ENCODE results near the gene PLAU. TPM values are rescaled to one million over a fixed set of nuclear protein-coding genes. Genes with fewer than 3 reads are reported as not detected.
A peak's percentile ranks its signal among the peaks of the same experiment; 100 is the strongest.

PLAU gene
- total and polyA plus RNA-seq, 2 of the 13 experiments (the other 11 are each of a cell fraction or from before 2014, with no cell fraction given): 0.45 to 11.2 TPM

DNA sequence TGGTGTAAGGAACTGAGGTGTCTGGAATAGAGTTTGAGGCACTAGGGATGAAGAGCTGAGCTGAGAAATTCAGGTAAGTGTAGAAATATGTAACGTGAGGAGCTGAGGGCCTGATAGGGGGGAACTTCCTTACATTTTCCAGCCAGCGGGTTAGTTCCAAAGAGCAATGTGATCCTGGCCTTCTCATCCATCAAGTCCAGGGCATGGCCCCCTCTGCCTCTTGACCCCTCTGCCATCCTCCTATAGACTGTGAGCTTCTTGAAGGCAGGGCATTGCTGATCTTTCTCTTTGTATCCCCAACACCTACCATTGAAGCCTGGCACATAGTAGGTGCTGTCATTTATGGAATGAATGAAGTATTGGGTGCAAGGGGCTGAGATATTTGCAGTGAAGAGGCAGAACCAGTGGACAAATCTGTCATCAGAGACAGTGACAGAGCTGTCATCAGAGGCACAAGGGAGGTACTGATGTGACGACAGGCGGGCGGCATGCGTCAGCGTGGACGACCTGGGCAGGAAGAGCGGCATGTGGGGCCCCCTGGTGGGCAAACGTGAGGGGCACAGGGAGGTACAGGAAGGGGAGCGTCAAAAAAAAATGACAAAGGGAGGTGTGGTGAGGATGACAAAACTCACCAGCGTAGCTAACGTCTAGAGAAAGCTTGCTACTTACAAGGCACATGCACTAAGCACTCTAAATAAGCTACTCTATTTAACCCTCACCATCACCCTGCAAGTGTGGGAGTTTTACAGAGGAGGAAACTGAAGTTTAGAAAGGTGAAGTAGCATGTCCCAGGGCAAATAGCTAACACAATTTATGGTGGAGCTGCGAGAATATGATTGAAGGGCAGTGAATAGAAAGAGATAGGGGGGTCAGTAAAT, 31.4 kb upstream of the PLAU start (continued):
- TF ChIP-seq, protein P1, sequence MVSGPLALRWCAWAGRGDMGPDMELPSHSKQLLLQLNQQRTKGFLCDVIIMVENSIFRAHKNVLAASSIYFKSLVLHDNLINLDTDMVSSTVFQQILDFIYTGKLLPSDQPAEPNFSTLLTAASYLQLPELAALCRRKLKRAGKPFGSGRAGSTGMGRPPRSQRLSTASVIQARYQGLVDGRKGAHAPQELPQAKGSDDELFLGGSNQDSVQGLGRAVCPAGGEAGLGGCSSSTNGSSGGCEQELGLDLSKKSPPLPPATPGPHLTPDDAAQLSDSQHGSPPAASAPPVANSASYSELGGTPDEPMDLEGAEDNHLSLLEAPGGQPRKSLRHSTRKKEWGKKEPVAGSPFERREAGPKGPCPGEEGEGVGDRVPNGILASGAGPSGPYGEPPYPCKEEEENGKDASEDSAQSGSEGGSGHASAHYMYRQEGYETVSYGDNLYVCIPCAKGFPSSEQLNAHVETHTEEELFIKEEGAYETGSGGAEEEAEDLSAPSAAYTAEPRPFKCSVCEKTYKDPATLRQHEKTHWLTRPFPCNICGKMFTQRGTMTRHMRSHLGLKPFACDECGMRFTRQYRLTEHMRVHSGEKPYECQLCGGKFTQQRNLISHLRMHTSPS (CRISPR knock-in tag; IDR thresholded peaks at IDR 0.05; ENCODE audit: low read depth): no peak
- no peak for TF ChIP-seq ZNF589 (CRISPR knock-in tag; conservative IDR thresholded peaks at IDR 0.05)
- TF ChIP-seq, protein P2, sequence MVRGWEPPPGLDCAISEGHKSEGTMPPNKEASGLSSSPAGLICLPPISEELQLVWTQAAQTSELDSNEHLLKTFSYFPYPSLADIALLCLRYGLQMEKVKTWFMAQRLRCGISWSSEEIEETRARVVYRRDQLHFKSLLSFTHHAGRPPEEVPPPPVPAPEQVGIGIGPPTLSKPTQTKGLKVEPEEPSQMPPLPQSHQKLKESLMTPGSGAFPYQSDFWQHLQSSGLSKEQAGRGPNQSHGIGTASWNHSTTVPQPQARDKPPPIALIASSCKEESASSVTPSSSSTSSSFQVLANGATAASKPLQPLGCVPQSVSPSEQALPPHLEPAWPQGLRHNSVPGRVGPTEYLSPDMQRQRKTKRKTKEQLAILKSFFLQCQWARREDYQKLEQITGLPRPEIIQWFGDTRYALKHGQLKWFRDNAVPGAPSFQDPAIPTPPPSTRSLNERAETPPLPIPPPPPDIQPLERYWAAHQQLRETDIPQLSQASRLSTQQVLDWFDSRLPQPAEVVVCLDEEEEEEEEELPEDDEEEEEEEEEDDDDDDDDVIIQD (CRISPR knock-in tag; IDR thresholded peaks at IDR 0.05; ENCODE audit: low read depth): no peak
- TF ChIP-seq NKX3-1 (CRISPR knock-in tag; IDR thresholded peaks at IDR 0.05): no peak
- TF ChIP-seq, protein P3, sequence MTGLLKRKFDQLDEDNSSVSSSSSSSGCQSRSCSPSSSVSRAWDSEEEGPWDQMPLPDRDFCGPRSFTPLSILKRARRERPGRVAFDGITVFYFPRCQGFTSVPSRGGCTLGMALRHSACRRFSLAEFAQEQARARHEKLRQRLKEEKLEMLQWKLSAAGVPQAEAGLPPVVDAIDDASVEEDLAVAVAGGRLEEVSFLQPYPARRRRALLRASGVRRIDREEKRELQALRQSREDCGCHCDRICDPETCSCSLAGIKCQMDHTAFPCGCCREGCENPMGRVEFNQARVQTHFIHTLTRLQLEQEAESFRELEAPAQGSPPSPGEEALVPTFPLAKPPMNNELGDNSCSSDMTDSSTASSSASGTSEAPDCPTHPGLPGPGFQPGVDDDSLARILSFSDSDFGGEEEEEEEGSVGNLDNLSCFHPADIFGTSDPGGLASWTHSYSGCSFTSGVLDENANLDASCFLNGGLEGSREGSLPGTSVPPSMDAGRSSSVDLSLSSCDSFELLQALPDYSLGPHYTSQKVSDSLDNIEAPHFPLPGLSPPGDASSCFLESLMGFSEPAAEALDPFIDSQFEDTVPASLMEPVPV (CRISPR knock-in tag; IDR thresholded peaks at IDR 0.05): no peak
- no peak for TF ChIP-seq EED (CRISPR knock-in tag; IDR thresholded peaks at IDR 0.05)
- no peak for TF ChIP-seq ZFX (CRISPR knock-in tag; IDR thresholded peaks at IDR 0.05; ENCODE audit: low read depth)
- TF ChIP-seq, protein P4, sequence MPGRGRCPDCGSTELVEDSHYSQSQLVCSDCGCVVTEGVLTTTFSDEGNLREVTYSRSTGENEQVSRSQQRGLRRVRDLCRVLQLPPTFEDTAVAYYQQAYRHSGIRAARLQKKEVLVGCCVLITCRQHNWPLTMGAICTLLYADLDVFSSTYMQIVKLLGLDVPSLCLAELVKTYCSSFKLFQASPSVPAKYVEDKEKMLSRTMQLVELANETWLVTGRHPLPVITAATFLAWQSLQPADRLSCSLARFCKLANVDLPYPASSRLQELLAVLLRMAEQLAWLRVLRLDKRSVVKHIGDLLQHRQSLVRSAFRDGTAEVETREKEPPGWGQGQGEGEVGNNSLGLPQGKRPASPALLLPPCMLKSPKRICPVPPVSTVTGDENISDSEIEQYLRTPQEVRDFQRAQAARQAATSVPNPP (CRISPR knock-in tag; IDR thresholded peaks at IDR 0.05): no peak
- TF ChIP-seq, protein P5, sequence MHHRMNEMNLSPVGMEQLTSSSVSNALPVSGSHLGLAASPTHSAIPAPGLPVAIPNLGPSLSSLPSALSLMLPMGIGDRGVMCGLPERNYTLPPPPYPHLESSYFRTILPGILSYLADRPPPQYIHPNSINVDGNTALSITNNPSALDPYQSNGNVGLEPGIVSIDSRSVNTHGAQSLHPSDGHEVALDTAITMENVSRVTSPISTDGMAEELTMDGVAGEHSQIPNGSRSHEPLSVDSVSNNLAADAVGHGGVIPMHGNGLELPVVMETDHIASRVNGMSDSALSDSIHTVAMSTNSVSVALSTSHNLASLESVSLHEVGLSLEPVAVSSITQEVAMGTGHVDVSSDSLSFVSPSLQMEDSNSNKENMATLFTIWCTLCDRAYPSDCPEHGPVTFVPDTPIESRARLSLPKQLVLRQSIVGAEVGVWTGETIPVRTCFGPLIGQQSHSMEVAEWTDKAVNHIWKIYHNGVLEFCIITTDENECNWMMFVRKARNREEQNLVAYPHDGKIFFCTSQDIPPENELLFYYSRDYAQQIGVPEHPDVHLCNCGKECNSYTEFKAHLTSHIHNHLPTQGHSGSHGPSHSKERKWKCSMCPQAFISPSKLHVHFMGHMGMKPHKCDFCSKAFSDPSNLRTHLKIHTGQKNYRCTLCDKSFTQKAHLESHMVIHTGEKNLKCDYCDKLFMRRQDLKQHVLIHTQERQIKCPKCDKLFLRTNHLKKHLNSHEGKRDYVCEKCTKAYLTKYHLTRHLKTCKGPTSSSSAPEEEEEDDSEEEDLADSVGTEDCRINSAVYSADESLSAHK (CRISPR knock-in tag; IDR thresholded peaks at IDR 0.05; ENCODE audit: borderline replicate concordance): no peak
- TF ChIP-seq, protein P6, sequence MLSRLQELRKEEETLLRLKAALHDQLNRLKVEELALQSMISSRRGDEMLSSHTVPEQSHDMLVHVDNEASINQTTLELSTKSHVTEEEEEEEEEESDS (CRISPR knock-in tag; IDR thresholded peaks at IDR 0.05; ENCODE audit: borderline replicate concordance): no peak
- no peak for TF ChIP-seq POGZ (CRISPR knock-in tag; IDR thresholded peaks at IDR 0.05)
- TF ChIP-seq ZNF790 (CRISPR knock-in tag; IDR thresholded peaks at IDR 0.05; ENCODE audit: borderline replicate concordance): no peak
- TF ChIP-seq ZNF24 (IDR thresholded peaks at IDR 0.05): no peak
- TF ChIP-seq PCBP1 (IDR thresholded peaks at IDR 0.05; ENCODE audit: borderline replicate concordance, low read depth, low read length): no peak
- peak; percentile 70 for TF ChIP-seq XRCC5 (optimal IDR thresholded peaks at IDR 0.05; ENCODE audit: low read length)
- no peak for TF ChIP-seq BORCS8-MEF2B (CRISPR knock-in tag; IDR thresholded peaks at IDR 0.05)
- TF ChIP-seq TBX3 (IDR thresholded peaks at IDR 0.05; ENCODE audit: borderline replicate concordance): no peak
- TF ChIP-seq NFE2L2 (IDR thresholded peaks at IDR 0.05; ENCODE audit: low read length): no peak
- TF ChIP-seq KDM3A (CRISPR knock-in tag; IDR thresholded peaks at IDR 0.05; ENCODE audit: low read depth): no peak
- TF ChIP-seq SRSF9 (IDR thresholded peaks at IDR 0.05; ENCODE audit: borderline replicate concordance, insufficient read depth, low read depth, low read length, poor library complexity, severe bottlenecking): no peak
